Measurements from ENCODE around the gene NCOA1. TPM values are rescaled to one million over a fixed set of nuclear protein-coding genes. Genes with fewer than 3 reads are reported as not detected.
A peak's percentile ranks its signal among the peaks of the same experiment; 100 is the strongest.
"Not testable (repeated sequence)": the region's sequence is repeated elsewhere in the genome, so short reads cannot be mapped to it uniquely, and the experiment has no call there.

Gene NCOA1
- 14.6 and 27.5 TPM in 2 replicates for total RNA-seq (2014; rRNA removed)
- 6.5 TPM for polyA plus RNA-seq (2012)

DNA sequence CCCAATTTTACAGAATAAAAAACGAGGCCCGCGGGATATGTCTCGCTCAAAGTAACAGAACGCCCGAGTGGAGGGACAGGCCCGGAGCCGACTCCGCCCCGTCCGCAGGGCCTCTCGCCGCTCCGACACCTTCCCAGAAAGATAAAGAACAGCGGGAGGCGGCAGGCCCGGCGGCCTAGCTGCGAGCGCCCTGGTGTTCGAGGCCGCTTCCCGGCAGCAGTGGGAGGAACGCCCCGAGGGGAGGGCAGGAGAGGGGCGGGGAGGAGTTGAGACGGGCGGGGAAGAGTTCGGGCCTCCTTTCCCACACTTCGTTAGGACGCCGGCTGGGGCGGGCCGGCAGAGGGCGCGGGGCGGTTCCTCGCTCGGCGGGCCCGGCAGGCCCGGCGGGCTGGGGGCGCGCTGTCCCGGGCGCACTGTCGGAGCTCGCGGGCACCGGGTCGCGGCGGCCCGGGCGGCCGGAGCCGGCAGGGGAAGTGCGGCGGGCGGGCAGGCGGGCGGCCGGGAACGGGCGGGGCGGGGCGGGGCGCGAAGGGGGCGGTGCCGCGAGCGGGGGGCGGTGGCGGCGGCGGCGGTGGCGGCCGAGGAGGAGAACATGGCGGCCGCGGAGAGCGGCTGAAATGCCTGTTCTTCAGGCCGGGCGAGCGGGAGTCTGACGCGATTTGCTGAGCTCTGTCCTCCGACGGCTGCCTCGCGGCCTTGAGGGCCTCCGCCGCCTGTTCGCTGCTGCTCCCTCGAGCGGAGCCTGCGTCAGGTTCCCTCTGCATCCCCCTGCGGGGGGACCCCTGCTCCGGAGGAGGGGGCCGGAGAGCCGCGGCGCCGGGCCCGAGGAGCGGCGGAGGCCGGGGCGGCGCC is at the start of gene NCOA1:
Gene NCOA1, plus strand, starts transcription at position 565 of the 852 bp plus-strand sequence. CDS start 167,424 bp downstream, outside the sequence.
- peak; percentile 89 for DNase-seq (ENCODE audit: low read depth)

DNA sequence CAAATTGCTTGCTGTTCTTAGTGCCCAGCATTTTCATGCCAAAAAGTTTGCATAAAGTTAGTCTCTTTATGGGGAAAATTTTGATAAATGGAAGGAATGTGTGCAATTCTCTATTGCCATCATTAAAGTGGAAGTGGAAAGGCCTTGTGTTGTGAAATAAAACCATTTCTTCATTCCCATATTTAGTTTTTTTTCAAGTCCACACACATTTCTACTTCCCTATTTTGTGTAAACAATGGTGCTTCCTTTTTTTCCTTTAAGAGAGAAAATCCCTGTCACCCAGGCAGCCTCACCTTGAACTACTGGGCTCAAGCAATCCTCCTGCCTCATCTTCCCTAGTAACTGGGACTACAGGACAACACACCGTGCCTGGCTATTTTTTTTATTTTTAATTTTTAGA is 42.3 kb upstream of the NCOA1 start:
- DNase-seq (ENCODE audit: low read depth) = no peak

DNA sequence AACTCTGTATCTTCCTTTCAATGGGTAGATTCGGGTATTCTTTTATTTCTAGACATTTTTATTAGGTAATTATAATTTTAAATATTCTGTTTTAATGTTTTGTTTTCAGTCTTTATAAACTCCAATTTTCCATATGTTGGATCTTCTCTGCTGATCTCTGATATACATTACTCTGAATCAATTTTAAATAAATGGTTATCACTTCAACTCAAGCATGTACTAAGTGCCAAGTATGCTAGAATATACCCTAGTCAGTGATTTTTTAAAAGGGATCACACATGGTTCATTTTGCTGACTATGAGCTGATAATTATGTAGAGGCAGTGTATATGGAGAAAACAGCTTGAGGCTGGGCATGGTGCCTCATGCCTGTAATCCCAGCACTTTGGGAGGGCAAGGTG is 41.7 kb upstream of the NCOA1 start:
- no peak for DNase-seq (ENCODE audit: low read depth)

DNA sequence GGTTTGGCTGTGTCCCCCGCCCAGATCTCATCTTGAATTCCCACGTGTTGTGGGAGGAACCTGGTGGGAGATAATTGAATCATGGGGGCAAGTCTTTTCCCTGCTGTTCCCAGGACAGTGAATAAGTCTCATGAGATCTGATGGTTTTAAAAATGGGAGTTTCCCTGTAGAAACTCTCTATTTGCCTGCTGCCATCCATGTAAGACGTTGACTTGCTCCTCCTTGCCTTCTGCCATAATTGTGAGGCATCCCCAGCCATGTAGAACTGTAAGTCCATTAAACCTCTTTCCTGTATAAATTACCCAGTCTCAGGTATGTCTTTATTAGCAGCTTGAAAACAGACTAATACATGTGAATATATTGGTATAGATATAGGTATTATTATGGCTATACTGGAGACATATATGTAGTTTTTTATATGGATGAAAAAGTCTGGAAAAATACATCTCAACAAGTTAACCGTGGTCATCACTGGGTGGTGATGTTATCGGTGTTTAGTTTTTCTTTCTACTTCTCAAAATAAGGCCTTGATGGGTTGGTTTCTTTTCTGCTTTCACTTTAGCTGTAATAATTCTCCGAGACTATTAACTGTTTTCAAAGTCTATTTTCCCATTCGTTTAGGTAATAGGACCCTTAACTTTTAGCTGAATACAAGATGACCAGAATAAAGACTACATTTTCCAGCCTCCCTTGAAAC is 39.1 kb upstream of the NCOA1 start:
- no peak for DNase-seq (ENCODE audit: low read depth)

DNA sequence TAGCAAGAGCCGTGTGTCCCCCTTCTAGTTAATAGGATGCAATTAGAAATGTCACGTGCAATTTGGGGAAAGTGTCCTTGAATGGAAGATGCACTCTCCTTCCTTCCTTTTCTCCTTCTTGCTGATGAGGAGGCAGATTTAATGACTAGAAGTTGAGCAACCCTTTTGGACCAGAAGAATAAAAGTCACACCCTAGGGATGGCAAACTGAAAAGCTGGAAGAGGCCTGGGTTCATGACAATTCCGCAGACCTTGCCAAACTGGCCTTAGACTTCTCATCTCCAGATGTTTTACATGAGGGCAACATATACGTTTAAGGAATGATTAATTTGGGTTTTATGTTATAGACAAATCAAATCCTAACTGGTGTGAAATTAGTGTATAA is 38.6 kb upstream of the NCOA1 start:
- DNase-seq (ENCODE audit: low read depth) = no peak

DNA sequence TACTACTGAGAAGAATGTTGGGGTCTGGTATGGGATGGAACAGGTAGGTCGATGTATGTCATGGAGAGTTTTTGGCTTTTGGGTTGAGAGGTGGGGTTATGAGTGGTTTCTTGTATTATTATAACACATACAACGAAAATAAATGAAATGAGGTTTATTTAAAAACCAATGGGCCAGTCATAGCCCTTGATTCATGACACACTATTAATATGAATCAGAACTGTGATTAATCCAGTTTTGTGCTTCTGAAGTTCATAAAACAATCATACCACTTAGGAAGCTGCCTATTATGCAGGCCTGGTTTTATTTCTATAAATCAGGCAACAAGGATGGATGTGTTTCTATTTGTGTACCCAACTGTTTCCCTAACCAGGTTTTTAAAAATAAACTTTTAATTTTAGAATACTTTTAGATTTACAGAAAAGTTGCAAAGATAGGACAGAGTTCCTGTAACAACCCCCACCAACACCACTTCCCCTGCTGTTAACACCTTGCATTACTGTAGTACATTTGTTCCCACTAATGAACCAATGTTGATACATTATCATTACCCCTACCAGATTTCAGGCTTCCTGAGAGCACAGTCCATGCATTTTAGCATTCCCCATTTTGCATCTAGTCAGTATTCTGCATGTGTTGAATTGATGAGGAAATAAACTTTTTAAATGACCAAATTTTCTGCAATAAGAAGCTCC is 37.5 kb upstream of the NCOA1 start:
- DNase-seq (ENCODE audit: low read depth) = no peak

DNA sequence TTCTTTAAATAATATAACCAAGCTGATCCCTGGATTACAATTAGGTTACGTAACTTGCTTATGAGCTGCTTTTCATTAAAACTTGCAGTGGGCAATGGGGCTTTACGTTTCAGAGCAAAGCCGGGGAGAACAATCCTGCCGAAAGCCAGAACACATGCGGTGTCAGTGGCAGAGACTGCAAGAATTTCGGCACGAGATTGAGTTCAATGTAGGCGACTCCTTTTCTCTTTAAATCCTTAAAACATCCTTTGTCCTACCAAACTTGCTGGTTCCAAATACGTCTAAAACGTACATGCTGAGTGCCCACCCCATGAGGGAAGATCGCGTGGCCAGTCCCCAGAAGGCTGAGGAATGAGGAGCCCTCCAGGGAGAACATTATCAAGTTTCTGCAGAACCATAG is 36.8 kb upstream of the NCOA1 start:
- peak; percentile 65 for DNase-seq (ENCODE audit: low read depth)

DNA sequence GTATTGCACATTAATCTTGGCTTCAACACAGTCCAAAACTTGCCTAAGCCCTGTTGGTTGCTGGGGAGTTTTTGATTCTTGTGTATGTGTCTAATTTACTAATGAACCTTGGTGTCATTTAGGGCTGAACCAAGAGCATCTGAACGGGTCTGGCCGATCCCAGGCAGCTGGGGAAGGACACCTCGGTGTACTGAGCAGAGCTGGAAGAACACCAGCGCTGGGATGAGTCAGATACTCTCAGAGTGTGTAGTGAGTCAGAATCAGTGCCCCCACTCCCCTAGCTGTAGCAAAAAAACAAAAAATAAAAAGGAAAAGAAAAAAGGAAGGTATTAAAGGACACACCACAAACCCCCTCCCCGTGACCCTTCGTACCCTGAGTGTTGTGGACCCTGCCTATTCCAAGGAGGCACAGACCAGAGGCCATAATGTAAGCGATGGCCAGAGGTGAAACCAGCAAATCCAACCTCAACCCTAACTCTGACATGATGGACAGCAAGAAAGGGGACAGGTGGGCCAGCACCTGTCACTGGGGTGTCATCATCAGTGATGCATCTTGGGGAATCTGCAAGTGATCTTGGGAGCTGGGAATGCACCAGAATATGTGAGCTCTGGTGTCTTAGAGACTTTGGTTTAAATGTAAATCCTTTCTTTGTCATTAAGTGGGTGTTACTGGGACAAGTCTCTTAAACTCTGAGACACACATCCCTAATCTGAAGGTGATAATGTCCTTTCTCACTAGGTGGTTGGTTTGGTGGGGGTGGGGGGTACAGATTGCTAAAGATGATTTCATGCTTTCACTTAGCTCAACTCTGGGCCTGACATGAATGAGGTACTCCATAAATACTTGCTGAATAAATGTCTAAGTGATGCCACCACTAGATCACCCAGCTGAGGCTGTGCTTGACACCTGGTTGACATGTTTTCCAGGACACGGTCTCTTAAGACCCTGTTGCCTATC is 34.2 kb upstream of the NCOA1 start:
- peak; percentile 91 for DNase-seq (ENCODE audit: low read depth)

DNA sequence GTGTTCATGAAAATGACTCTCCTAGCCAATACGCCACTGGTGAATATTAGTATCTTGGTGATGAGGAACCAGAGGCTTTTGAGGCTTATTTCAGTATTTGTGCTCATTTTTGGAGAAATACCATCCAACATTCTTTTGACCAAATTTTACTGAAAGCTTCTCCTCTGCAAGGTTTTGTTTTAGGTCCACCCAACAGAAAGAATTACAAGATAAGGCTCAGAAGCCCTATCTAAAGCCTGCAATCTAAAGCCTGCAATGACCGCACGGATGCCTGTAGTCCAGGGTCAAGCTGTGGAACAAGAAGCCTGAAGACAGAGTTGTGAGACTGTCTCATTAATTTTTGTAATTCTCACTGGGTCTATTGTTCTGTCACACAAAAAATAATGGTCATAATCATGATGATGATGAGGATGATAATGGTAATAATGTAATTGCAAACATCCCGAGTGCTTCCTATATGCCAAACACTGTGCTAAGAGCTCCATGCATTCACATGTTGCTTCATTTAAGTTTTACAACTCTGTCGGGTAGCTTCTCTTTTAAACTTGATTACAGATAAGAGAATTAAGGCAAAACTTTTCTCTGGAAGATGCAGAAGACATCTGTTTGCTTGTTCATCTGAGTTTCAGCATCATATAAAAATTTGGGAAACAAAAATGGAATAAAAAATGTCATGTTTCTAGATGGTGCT is 33.2 kb upstream of the NCOA1 start:
- no peak for DNase-seq (ENCODE audit: low read depth)

DNA sequence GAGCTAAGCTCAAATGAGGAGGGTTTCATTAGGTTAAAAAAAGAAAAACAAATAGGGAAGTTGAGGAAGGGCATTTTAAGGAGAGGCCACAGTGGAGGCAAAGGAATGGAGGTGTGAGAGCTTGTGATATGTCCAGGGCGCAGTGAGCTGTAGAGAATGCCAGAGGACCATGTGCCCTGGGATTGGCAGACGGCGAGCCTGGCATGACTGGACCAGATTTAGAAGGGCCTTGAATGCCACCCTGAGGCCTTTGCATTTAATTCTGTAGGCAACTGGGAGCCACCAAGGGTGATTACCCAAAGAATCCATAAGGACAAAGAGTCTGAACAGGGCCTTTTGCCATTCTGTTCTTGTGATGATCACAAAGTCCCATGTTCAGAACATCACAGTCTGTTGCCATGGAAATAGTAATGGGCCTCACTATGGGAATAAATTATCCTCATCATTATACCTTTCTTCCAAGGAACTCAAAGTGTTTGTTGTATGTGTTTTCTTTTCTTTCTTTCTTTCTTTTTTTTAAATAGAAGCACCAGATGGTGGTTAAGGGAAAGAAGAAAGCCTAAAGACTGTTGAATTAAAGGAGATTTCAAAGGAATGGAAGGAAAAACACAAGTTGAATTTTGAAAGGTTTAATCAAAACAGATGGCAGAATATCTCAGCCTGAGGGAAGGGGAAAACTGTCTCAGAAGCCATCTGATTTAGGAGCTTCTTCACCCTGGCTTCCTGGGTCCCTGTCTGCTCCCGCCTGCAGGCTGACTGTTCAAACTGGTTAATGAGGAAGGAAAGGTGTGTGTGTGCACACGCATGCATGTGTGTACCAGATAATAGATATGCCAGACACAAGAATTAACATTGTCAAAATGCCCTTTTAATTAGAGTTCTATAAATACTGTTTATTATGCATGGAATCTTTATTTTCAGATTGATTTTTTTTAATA is 31.6 kb upstream of the NCOA1 start:
- no peak for DNase-seq (ENCODE audit: low read depth)

DNA sequence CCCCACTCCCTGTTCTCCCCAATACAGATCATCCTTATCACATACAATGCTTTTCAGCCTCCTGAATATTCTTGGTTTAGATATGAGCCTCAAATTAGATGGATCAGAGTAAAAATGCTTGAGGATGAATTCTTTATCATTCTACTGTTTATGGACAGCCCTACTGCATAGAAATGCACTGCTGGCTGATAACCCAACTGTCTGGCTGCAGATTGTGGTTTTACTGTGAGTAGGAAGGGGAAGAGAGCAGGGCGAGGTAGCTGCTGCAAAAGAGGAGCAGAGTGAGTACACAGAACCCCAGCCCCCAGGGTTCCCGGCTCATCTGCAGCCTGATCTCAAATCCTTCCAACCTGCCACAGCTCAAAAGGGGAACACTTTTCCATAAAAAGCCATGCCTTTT is 29.4 kb upstream of the NCOA1 start:
- DNase-seq (ENCODE audit: low read depth) = no peak

DNA sequence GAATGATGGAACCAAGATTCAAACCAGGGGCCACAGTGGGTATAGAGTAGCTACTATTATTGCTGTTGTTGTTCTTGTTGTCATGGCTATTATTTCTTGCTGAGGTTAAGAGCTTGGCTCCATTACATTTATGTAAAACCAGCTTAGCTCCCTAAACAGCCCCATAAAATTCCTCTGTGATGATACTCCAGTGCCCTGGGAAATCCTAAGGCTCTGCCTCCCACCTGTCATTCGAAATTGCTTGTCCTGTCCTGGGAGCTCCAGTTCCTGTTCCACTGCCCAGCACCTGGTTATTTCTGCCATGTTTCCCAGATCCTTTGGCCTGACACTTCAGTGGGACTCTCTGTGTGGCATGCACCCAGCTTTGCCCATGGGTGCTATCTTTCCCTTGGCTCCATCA is 27.8 kb upstream of the NCOA1 start:
- peak; percentile 63 for DNase-seq (ENCODE audit: low read depth)

DNA sequence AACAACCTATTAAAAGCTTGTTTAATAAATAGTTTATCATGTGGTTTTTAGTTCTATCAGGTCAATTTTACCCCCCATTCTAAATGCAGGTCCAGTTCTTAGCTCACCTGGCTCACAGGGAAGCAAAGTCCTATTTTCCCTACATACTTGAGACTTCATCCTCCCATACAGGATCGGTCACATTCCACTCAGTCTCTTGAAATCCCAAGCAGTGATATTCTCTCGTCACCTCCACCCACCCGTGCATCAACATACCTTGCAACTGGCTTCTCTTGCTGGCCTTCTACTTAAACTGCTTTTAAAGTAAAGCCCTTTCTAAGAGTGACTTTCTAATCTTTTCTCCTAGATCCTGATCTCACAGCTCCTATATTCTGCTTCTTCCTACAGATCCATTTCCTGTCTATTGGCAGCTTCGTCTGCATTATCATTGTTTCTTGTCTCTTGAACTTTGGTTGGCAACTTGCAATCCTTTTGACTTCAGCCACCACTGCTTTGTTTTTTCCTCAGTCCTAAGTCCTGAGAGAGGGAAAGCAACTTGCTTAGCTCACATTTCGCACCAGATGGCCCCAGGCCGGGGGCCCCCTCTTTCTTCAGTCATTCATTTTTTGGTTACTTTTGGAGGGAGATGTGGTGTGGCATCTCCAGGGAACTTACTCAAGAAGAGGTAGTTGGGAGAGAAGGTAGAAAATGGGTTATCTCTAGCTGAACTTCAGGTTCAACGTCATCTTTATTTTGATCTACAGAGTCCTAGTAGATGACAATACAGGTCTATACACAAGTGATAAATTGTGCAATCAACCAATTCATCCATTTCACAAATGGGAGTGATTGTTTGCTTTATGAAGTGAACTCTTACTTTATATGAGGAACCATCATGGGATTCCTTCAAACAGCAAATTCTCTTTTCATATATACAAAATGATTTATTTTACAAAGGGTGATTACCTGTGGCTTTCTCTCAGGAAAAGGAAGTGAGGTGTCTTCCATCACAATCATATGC is 23.9 kb upstream of the NCOA1 start:
- no peak for DNase-seq (ENCODE audit: low read depth)

DNA sequence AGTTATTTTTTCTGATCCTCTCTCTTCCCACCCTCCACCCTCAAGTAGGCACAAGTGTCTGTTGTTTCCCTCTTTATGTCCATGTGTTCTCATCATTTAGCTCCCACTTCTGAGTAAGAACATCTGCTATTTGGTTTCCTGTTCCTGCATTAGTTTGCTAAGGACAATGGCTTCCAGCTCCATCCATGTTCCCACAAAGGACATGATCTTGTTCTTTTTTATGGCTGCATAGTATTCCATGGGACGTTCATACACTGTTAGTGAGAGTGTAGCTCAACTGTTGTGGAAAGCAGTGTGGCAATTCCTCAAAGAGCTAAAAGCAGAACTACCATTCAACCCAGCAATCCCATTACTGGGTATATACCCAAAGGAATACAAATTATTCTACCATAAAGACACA is 22.6 kb upstream of the NCOA1 start:
- not testable (repeated sequence) for DNase-seq (ENCODE audit: low read depth)

DNA sequence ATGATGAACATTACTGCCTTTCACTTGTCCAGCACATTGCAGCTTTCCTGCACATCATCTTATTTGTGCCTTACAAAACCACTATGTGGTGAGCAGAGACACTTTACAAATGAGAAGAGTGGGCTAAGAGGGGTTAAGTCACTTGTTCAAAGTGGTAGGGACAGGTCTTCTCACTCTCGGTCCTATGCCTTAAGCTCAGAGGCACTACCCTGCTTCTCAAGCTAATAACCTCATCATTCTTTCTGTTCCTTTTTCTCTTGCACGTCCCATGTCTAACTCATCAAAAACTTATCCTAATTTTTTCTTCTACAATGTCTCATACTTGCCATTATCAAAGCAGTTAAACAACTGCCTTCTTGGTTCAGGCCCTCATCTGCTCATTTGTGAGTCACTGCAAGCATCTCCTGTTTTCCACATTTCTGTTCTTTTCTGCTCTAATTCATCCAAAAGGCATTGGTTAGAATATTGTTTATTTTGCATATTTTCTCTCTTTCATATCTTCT is 21.9 kb upstream of the NCOA1 start:
- no peak for DNase-seq (ENCODE audit: low read depth)

DNA sequence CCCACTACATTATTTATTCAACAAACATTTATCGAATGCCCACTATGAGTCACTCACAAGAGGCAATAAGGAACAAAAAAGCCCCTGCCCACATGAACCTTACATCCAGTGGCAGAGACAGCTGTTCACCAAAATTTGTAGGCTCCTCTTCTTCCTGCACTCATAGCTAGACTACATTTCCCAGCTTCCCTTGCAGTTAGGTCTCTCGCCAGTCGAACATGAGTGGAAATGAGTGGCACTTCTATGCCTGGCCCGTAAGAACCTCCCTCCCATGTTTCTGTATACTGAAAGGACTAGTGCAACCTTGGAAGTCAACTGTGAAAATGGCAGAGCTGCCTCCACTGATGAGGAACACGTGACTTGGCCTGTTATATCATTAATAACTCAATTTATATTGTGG is 19.4 kb upstream of the NCOA1 start:
- DNase-seq (ENCODE audit: low read depth) = peak; percentile 39

DNA sequence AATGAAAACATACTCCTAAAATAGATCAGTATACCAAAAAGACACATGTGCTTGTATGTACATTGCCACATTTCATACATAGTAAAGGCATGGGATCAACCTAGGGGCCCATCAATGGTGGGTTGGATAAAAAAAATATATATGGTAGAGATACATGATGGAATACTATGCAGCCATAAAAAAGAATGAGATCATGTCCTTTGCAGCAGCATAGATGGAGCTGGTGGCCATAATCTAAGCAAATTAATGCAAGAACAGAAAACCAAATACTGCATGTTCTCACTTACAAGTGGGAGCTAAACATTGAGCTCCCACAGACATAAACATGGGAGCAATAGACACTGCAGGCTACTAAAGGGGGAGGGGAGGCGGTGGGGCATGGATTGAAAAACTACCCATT is 18.6 kb upstream of the NCOA1 start:
- DNase-seq (ENCODE audit: low read depth) = no peak

DNA sequence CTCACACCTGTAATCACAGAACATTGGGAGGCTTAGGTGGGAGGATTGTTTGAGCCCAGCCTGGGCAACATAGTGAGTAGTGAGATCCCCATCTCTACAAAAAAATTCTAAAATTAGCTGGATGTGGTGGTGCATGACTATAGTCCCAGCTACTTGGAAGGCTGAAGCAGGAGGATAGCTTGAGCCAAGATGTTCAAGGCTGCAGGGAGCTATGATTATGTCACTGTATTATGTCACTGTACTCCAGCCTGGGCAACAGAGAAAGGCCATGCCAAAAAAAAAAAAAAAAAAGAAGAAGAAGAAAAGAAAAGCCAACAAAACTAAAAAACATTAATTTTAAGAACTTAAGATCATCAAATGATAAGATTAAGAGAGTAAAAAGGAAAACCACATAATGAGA is 17.4 kb upstream of the NCOA1 start:
- no peak for DNase-seq (ENCODE audit: low read depth)

Measured in LHCN-M2 (cell line).